Tibial nerve (tissue), 4 donors: ENCODE results near the gene CTTNBP2.

Experiments used
- CTCF ChIP-seq, 5 experiments: fragments of 200-600 bp in 3 of 5; fragments of 450-650 bp in 2 of 5; sonication (generic) in 3 of 5; IDR thresholded peaks; one replicate each; pipeline ENCODE4 v1.5.1; 2016 to 2019; ENCODE audit warnings: antibody characterized with exemption in 5 of 5, mild to moderate bottlenecking in 3 of 5, moderate library complexity in 2 of 5
- EP300 ChIP-seq, 2 donors: sonication (generic); formaldehyde crosslinking; IDR thresholded peaks; one replicate each; pipeline ENCODE4 v1.6.1; 2017; ENCODE audit warnings: antibody characterized with exemption in 2 of 2, mild to moderate bottlenecking in 1 of 2
- POLR2A ChIP-seq, 2 donors: fragments of 450-650 bp; IDR thresholded peaks; one replicate each; pipeline ENCODE4 v1.6.1; 2017; ENCODE audit warnings: antibody characterized with exemption in 2 of 2, mild to moderate bottlenecking in 2 of 2, moderate library complexity in 2 of 2

- TF ChIP-seq CTCF (IDR thresholded peaks at IDR 0.05), result no peak
- no peak for TF ChIP-seq POLR2A (IDR thresholded peaks at IDR 0.05)
- TF ChIP-seq EP300 (IDR thresholded peaks at IDR 0.05), result no peak
These were observed 209.2 kb downstream of the CTTNBP2 start for GRCh38 chr7:117664047-117664446.
